GM13977 (cell line): ENCODE data around the gene SLFN5.
"Not testable (repeated sequence)": the region's sequence is repeated elsewhere in the genome, so short reads cannot be mapped to it uniquely, and the experiment has no call there.

Experiments used
- DNase-seq: peaks from one replicate; pipeline ENCODE4 v3.0.0; 2012; ENCODE audit warnings: low spot score
- in situ Hi-C: fragments of 300-500 bp; cut with MboI; formaldehyde crosslinking; loops from one replicate; pipeline ENCODE4 v1.12.0; 2022; ENCODE audit warnings: low sequenced_read_pairs, low pct_unique_long_range_greater_than_20kb, mixed read lengths, inconsistent platforms; ENCODE audit not compliant: unreplicated experiment
- TF ChIP-seq, protein P1 (sequence below): IDR thresholded peaks from 2 replicates; pipeline ENCODE4 v1.5.1; 2012; ENCODE audit warnings: mild to moderate bottlenecking, control low read depth; ENCODE audit not compliant: insufficient read depth; ENCODE audit errors: extremely low read depth, missing control alignments

The SLFN5 gene

DNA sequence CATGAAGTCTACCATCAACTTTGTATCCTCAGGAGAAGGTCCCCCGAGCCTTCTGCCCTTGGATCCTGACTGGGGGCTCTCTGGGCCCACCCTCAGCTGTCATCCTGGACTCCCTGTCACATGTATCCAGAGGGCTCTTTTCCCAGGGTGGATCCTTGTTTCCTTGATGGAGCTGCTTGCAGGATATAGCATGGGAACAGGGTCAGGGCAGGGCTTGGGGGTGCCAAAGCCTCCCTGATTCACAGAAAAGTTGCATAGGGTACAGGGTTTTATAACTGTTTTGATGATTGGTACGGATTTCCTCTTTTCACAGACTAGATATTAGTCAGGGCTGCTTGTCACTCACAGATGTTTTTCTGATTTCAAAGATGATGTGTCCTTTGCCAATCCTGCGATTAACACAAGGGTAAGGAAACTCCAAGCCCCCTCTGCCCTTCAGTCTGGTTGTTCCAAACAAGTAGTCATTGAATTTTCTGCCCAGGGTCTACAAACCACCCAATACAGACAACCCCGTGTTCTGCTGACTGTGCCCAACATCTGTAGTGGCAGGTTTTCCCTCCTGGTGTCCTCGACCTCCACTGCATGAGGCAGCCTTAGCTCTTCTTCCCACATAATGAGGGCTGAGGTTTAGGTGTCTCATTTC, 28.1 kb upstream of the SLFN5 start:
- in situ Hi-C loops, result no loop called here
- DNase-seq, result no peak
- TF ChIP-seq, protein P1, sequence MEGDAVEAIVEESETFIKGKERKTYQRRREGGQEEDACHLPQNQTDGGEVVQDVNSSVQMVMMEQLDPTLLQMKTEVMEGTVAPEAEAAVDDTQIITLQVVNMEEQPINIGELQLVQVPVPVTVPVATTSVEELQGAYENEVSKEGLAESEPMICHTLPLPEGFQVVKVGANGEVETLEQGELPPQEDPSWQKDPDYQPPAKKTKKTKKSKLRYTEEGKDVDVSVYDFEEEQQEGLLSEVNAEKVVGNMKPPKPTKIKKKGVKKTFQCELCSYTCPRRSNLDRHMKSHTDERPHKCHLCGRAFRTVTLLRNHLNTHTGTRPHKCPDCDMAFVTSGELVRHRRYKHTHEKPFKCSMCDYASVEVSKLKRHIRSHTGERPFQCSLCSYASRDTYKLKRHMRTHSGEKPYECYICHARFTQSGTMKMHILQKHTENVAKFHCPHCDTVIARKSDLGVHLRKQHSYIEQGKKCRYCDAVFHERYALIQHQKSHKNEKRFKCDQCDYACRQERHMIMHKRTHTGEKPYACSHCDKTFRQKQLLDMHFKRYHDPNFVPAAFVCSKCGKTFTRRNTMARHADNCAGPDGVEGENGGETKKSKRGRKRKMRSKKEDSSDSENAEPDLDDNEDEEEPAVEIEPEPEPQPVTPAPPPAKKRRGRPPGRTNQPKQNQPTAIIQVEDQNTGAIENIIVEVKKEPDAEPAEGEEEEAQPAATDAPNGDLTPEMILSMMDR, result no peak

DNA sequence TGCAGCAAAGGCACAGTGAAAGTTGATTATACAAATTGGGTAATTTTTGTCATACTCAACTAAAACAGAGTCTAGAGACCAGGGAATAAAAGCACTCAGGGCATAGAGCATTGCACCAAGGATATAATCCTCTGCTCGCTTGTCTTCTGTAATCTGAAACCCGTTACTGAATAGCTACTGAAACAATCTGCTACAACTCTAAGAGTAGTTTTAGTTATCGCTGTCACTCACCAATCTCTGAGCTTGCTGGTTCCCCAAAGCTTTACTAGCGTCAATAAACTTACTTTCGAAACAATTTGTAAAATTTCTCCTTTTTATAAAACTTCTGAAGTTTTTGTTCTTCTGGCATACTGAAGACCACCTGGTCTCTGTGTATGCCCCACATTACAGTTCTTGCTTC, 25.8 kb upstream of the SLFN5 start:
- TF ChIP-seq, protein P1, result no peak
- in situ Hi-C loops, result no loop called here
- DNase-seq, result no peak

DNA sequence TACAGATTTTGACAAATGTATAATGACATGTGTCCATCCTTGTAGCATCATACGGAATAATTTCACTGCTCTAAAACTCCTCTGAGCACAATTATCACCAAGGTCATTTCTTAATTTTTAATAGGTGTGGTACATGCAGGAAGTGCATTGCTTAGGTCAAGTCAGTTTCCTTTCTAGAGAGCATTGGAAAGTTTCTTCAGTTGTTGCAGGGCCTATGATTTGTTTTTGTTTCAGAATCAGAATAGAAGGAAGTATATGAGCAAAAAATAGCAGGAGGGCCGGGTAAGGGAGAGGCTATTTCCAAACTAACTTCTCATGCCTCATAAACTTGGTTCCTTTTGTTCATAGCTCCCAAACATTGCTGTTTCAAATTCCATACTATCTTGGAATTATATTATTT, 24.0 kb upstream of the SLFN5 start:
- in situ Hi-C loops, result no loop called here
- no peak for DNase-seq
- TF ChIP-seq, protein P1, result no peak

DNA sequence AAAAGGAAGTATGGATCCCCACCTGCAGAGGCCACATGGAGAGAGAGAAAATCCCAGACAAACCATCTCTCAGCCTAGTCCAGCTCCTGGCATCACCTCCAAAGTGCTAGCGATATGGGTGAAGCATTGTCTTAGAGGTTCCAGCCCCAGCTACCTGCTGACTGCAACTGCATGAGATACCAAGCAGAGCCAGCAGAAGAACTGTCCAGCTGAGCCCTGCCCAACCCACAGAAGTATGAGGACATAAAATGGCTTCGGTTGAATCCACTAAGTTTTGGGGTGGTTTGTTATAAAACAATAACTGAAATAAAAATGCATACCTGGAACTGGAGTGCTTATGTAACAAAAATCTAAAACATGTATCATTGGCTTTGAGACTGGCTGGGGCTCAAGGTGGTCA, 20.4 kb upstream of the SLFN5 start:
- in situ Hi-C loops, result no loop called here
- no peak for DNase-seq
- TF ChIP-seq, protein P1, result no peak

DNA sequence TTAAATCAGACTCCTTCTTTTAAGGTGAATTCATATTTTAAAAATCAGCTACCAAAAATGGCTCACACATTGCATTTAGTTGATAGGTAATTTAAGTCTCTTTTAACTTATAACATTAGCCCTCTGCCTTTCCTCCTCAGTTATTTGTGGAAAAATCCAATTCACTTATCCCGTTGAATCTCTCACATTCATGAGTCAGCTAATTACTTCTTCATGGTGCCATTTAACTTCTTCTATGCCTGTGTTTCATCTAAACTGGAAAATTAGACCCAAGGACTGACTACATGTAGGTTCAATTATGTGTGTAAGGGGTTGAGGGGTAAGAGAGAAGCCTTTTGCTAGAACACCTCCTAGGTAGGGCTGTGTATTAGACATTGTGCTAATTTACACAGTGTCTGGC, 18.4 kb upstream of the SLFN5 start:
- TF ChIP-seq, protein P1, result no peak
- DNase-seq, result no peak
- in situ Hi-C loops, result no loop called here

DNA sequence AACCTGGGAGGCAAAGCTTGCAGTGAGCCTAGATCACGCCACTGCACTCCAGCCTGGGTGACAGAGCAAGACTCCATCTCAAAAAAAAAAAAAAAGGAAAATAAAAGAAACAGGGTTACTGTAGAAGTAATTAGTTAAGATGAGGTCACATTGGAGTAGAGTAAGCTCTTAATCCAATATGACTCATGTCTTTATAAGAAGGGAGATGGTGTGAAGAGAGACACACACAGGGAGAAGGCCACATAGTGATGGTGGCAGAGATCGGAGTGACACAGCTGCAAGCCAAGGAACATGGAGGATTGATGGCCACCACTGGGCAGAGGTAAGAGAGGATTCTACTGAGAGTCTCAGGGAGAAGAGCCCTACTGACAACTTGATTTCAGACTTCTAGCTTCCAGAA, 15.3 kb upstream of the SLFN5 start:
- TF ChIP-seq, protein P1, result no peak
- in situ Hi-C loops, result no loop called here
- no peak for DNase-seq

DNA sequence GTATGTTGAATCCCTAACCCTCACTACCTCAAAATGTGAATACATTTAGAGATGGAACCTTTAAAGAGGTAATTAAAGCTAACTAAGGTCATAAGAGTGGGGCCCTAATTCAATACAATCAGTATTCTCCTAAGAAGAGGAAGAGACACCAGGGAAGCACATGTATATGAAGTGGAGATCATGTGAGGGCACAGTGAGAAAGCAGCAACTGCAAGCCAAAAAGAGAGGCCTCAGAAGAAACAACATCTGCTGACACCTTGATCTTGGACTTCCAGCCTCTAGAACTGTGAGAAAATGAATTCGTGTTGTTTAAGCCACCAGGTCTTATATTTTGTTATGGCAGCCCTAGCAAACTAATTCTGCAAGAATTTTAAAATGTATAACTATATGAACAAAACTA, 13.2 kb upstream of the SLFN5 start:
- in situ Hi-C loops, result no loop called here
- no peak for DNase-seq
- TF ChIP-seq, protein P1, result no peak

DNA sequence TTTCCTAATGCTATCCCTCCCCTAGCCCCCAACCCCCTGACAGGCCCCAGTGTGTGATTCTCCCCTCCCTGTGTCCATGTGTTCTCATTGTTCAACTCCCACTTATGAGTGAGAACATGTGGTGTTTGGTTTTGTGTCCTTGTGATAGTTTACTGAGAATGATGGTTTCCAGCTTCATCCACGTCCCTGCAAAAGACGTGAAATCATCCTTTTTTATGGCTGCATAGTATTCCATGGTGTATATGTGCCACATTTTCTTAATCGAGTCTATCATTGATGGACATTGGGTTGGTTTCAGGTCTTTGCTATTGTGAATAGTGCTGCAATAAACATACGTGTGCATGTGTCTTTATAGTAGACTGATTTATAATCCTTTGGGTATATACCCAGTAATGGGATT, 8.6 kb upstream of the SLFN5 start:
- in situ Hi-C loops, DNase-seq: not testable (repeated sequence)
